Hepatic stellate cell (primary cell): ENCODE data around the gene CXCL17.
"Not testable (repeated sequence)": the region's sequence is repeated elsewhere in the genome, so short reads cannot be mapped to it uniquely, and the experiment has no call there.

ENCODE experiments used
- DNase-seq: peaks from one replicate; pipeline ENCODE4 v3.0.0; 2011; ENCODE audit warnings: low spot score

CXCL17 gene

GRCh38 chr19:42442833-42443232 is at the start of gene CXCL17:
TSS of gene CXCL17 (minus strand) at chr19:42442946. CDS start at chr19:42442832, 114 bp downstream.
- no peak for DNase-seq

- no peak for DNase-seq
Observed at GRCh38 chr19:42488783-42489521, 46.2 kb upstream of the CXCL17 start.

GRCh38 chr19:42487798-42488178 is 45.0 kb upstream of the CXCL17 start:
- no peak for DNase-seq

- no peak for DNase-seq
Observed at GRCh38 chr19:42487032-42487797, 44.5 kb upstream of the CXCL17 start.

- DNase-seq: not testable (repeated sequence)
Observed at GRCh38 chr19:42485036-42485435, 42.3 kb upstream of the CXCL17 start.

GRCh38 chr19:42480335-42481095 is 37.8 kb upstream of the CXCL17 start:
- DNase-seq: peak; percentile 24

- DNase-seq: no peak
Observed at GRCh38 chr19:42479736-42480135, 37.0 kb upstream of the CXCL17 start.

- no peak for DNase-seq
Observed at GRCh38 chr19:42478765-42479311, 36.1 kb upstream of the CXCL17 start.

GRCh38 chr19:42477933-42478332 is 35.2 kb upstream of the CXCL17 start:
- DNase-seq: no peak

GRCh38 chr19:42477117-42477516 is 34.4 kb upstream of the CXCL17 start:
- no peak for DNase-seq

GRCh38 chr19:42475366-42475765 is 32.6 kb upstream of the CXCL17 start:
- no peak for DNase-seq

GRCh38 chr19:42474743-42475142 is 32.0 kb upstream of the CXCL17 start:
- DNase-seq: no peak

- DNase-seq: no peak
Observed at GRCh38 chr19:42473686-42474085, 30.9 kb upstream of the CXCL17 start.

- DNase-seq: no peak
Observed at GRCh38 chr19:42472402-42473147, 29.8 kb upstream of the CXCL17 start.

- peak; percentile 21 for DNase-seq
Observed at GRCh38 chr19:42471554-42472249, 29.0 kb upstream of the CXCL17 start.

GRCh38 chr19:42469311-42470235 is 26.8 kb upstream of the CXCL17 start:
- no peak for DNase-seq

GRCh38 chr19:42468273-42468796 is 25.6 kb upstream of the CXCL17 start:
- DNase-seq: peak; percentile 83

- peak; percentile 13 for DNase-seq
Observed at GRCh38 chr19:42467183-42467760, 24.5 kb upstream of the CXCL17 start.

- DNase-seq: peak; percentile 14
Observed at GRCh38 chr19:42466521-42467182, 23.9 kb upstream of the CXCL17 start.
